AG04450 (cell line): ENCODE data around the gene UBR4. TPM values are rescaled to one million over a fixed set of nuclear protein-coding genes. Genes with fewer than 3 reads are reported as not detected.
A peak's percentile ranks its signal among the peaks of the same experiment; 100 is the strongest.
"Not testable (repeated sequence)": the region's sequence is repeated elsewhere in the genome, so short reads cannot be mapped to it uniquely, and the experiment has no call there.

Source experiments
- CTCF ChIA-PET: fragments of 300-600, 350-600 bp; formaldehyde crosslinking; extraction: SDS; loops from one replicate; lab custom pipeline; 2022; ENCODE audit warnings: antibody characterized with exemption, inconsistent platforms; lab: Charles Lee
- POLR2A ChIA-PET: fragments of 350-600 bp; formaldehyde crosslinking; extraction: SDS; loops from one replicate; lab custom pipeline; 2021; ENCODE audit warnings: antibody characterized with exemption, inconsistent platforms; lab: Yijun Ruan, JAX
- DNase-seq: peaks from one replicate; pipeline ENCODE4 v3.0.0-alpha.2; 2011; ENCODE audit warnings: low read depth, low spot score
- H3K27ac ChIP-seq: one replicate; pipeline ENCODE4 v1.5.1; 2012; ENCODE audit warnings: low read depth, low read length, control low read depth
- H3K27me3 ChIP-seq: one replicate; pipeline ENCODE4 v1.6.0; 2012; ENCODE audit warnings: low read length; ENCODE audit not compliant: control insufficient read depth, insufficient read depth
- H3K4me3 ChIP-seq: 2 replicates; pipeline ENCODE4 v1.5.1; 2011; ENCODE audit warnings: mild to moderate bottlenecking, low read depth, low read length, control low read depth
- H3K9me3 ChIP-seq: 2 replicates; pipeline ENCODE4 v1.5.1; 2012; ENCODE audit warnings: low read length; ENCODE audit not compliant: control insufficient read depth, insufficient read depth
- CTCF ChIP-seq: IDR thresholded peaks from 2 replicates; pipeline ENCODE4 v1.5.1; 2011; ENCODE audit warnings: low read depth, low read length, control low read depth, inconsistent platforms
- polyA plus RNA-seq: library from polyadenylated mRNA; depleted of rRNA; stranded (reverse); fragments of >200 nt; gene quantifications from 2 replicates; pipeline ENCODE4 v1.2.3, GENCODE V29; 2011

UBR4 gene
- polyA plus RNA-seq, 1 experiment: 91.9 TPM

- CTCF ChIA-PET: interaction anchor here (1.4 kb wide), 1 partner anchor 20 kb away, joined by 4 read pairs; no protein-coding TSS in a partner anchor
- H3K27ac ChIP-seq: peak overlapping the region; percentile 65
- no peaks in the 10 kb centered on the region for H3K9me3 ChIP-seq
- POLR2A ChIA-PET: interaction anchor here (1.1 kb wide), 1 partner anchor 9 kb away, joined by 5 read pairs; no protein-coding TSS in a partner anchor
- H3K27me3 ChIP-seq: no peaks in the 10 kb centered on the region
- no peak overlapping the region for H3K4me3 ChIP-seq
- DNase-seq: no peak
- TF ChIP-seq CTCF: no peak
Measured at GRCh38 chr1:19220080-19220846, 10.2 kb upstream of the UBR4 start.

DNA sequence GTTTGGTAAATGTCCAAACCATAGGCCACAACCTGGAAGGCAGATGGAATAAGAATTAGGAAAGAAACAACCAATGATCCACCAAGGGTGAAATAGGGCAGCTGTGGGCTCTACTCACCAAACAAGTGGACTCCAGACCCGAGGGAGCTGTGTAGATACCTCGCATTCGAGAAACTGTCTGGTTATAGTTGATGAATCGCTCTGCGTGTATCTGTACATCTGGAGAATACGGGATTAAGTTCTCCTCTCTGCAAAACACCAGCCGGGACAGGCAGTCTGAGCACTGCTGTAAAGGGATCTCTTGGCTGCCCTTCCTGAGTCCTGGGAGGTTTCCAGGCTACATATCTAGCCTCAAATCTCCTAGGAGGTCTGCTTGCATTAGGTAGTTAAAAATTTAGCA, 9.4 kb upstream of the UBR4 start:
- CTCF ChIA-PET: interaction anchor here (1.4 kb wide), 1 partner anchor 21 kb away, joined by 4 read pairs; no protein-coding TSS in a partner anchor
- no peak for DNase-seq

GRCh38 chr1:19216585-19216984, 6.5 kb upstream of the UBR4 start:
- H3K27ac ChIP-seq, DNase-seq, H3K4me3 ChIP-seq, POLR2A ChIA-PET, H3K9me3 ChIP-seq, H3K27me3 ChIP-seq: not testable (repeated sequence)
- CTCF ChIA-PET: interaction anchor here (1.5 kb wide), 1 partner anchor 37 kb away, joined by 3 read pairs; no protein-coding TSS in a partner anchor

More for the DNA sequence above, 9.4 kb upstream of the UBR4 start:
- POLR2A ChIA-PET: interaction anchor here (1.1 kb wide), 1 partner anchor 9 kb away, joined by 5 read pairs; no protein-coding TSS in a partner anchor
- Histone ChIP-seq H3K4me3 (no peak overlapping the region), H3K27me3 (no peaks in the 10 kb centered on the region), H3K27ac (peak overlapping the region; percentile 31), H3K9me3 (no peaks in the 10 kb centered on the region)
- no peak for TF ChIP-seq CTCF

DNA sequence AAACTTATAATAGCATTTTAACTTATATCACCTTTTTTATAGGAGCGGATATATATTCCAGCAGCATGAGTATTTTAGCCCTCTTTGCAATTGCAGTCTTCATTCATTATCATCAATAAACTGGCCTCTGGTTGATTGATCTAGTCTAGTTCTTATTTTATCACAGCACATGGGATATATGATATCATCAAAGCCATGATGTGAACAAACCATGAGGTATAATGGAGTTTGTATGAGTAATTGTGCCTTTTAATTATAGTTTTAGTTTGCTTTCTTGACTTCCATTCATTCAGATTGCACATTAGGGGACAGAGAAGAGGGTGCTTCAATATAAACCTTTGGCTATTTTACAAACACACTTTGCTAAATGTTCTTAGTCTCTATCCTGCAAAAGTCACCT, 3.5 kb upstream of the UBR4 start:
- CTCF ChIA-PET: no interaction called here
- Histone ChIP-seq H3K9me3 (no peaks in the 10 kb centered on the region), H3K27ac (no peak overlapping the region)

DNA sequence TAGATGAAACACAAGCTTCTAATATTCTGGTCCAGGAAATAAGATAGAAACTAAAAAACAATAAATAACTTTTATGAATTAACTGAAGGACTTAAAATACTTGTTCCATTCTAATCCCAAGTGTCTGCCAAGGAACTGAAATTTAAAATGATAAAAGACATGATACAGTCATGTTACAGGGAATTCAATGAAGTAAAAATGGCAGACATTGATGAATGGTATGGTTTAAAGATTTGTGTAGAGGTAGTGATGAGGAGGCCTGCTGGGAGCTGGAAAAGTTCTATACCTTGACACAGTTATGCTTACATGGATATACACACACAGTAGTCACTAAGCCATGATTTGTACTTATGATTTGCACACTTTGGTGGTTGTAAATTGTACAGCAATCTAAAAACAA, 2.1 kb upstream of the UBR4 start:
- ChIA-PET CTCF (interaction anchor here (1.2 kb wide), 1 partner anchor 28 kb away, joined by 4 read pairs; no protein-coding TSS in a partner anchor), POLR2A (no interaction called here)
- no peak for TF ChIP-seq CTCF
- Histone ChIP-seq H3K9me3 (no peaks in the 10 kb centered on the region), H3K27ac (no peak overlapping the region), H3K27me3 (no peaks in the 10 kb centered on the region), H3K4me3 (no peak overlapping the region)
- DNase-seq: no peak

More for the DNA sequence above, 3.5 kb upstream of the UBR4 start:
- H3K4me3 ChIP-seq: no peak overlapping the region
- no peak for DNase-seq
- TF ChIP-seq CTCF: no peak
- POLR2A ChIA-PET: no interaction called here
- H3K27me3 ChIP-seq: no peaks in the 10 kb centered on the region
